ENCODE measurements around the gene HIGD1C.

GRCh38 chr12:50927356-50927755, 25.0 kb upstream of the HIGD1C start:
- TF ChIP-seq POLR2A (IDR thresholded peaks at IDR 0.05) (no peak), CTCF (IDR thresholded peaks at IDR 0.05) (no peak)

All from thyroid gland (tissue), 4 donors.